ENCODE measurements around the gene MEIS2. TPM values are rescaled to one million over a fixed set of nuclear protein-coding genes. Genes with fewer than 3 reads are reported as not detected.

Gene MEIS2
- total and polyA plus RNA-seq, 8 donors, result 14.1 to 44.5 (median 36.3) TPM

- Histone ChIP-seq H3K27me3 (no peaks in the 10 kb centered on the region), H3K27ac (no peak overlapping the region), H3K4me3 (no peak overlapping the region), H3K36me3 (no peaks in the 10 kb centered on the region), H3K9me3 (no peaks in the 10 kb centered on the region), H3K4me1 (no peaks in the 10 kb centered on the region)
- intact Hi-C loops (cut with DNase I), result no loop called here
- ATAC-seq (no peak), DNase-seq (no peak)
- no peak for TF ChIP-seq CTCF (IDR thresholded peaks at IDR 0.05)
Observed at GRCh38 chr15:37001417-37001816, 98.9 kb downstream of the MEIS2 start.

- no peaks in the 10 kb centered on the region for H3K27me3 ChIP-seq
- TF ChIP-seq CTCF (IDR thresholded peaks at IDR 0.05), result no peak
- ATAC-seq (no peak), DNase-seq (no peak)
- intact Hi-C loops (cut with DNase I), result no loop called here
- no peak overlapping the region for H3K4me3 ChIP-seq
- no peaks in the 10 kb centered on the region for H3K9me3 ChIP-seq
- H3K36me3 ChIP-seq, result no peaks in the 10 kb centered on the region
- no peak overlapping the region for H3K27ac ChIP-seq
- H3K4me1 ChIP-seq, result no peaks in the 10 kb centered on the region
Observed at GRCh38 chr15:36999778-37000177, 100.6 kb downstream of the MEIS2 start.

DNA sequence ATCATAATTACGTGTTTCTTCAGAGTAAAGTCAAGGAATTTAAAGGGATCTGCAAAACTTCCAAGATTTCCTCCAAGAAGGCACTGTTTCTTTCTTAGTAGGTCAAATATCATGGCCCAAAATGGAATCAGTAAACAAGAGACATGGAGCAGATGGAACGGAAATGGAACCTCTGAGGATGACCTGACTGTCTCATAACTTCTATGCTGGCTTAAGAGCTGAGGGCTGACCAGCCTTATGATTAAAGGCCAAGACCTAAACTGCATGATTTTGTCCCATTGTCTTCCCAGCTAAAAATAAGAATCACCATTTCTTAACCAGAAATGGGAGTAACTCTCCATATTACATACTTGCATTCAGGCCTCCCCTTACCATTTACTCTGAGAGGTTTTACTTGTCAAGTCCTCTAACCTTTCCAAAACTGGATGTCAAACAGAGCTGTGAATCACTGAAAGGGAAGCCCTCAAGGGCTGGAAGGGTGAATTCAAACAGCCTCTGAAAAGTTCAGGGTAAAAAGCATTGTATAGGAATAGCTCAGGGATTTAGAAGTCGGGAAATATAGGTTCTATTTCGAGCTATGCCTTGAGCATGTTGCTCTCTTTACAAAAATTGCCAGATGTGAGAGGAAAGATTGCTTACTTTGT, 103.7 kb downstream of the MEIS2 start:
- Histone ChIP-seq H3K36me3 (no peaks in the 10 kb centered on the region), H3K4me1 (no peaks in the 10 kb centered on the region), H3K27me3 (no peaks in the 10 kb centered on the region), H3K9me3 (no peaks in the 10 kb centered on the region), H3K27ac (no peak overlapping the region), H3K4me3 (no peak overlapping the region)
- DNase-seq (no peak), ATAC-seq (no peak)
- intact Hi-C loops (cut with DNase I), result no loop called here
- no peak for TF ChIP-seq CTCF (IDR thresholded peaks at IDR 0.05)

- Histone ChIP-seq H3K27me3 (no peaks in the 10 kb centered on the region), H3K36me3 (no peaks in the 10 kb centered on the region), H3K4me3 (no peak overlapping the region), H3K4me1 (no peaks in the 10 kb centered on the region), H3K27ac (no peak overlapping the region), H3K9me3 (no peaks in the 10 kb centered on the region)
- ATAC-seq (no peak), DNase-seq (no peak)
- no peak for TF ChIP-seq CTCF (IDR thresholded peaks at IDR 0.05)
- intact Hi-C loops (cut with DNase I), result no loop called here
Observed at GRCh38 chr15:36996121-36996520, 104.2 kb downstream of the MEIS2 start.

DNA sequence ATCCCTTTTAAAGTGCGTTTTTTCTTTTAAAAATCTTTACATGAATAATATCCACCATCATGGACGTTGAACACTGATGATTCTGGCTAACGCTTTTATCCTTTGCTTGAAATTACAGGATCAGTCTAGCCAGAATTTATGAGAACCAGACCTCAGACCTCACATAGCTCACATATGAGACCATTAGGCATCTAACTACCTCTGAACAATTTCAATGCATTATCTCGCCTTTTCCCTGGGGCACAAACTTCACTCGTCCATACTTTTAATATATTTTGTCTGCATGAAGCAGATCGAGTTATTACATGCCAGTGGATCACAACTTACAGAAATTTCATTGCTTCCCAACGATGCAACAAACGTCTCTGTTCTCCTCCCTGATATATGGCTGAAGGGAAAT, 105.6 kb downstream of the MEIS2 start:
- Histone ChIP-seq H3K9me3 (no peaks in the 10 kb centered on the region), H3K27ac (no peak overlapping the region), H3K36me3 (no peaks in the 10 kb centered on the region), H3K4me3 (no peak overlapping the region), H3K27me3 (no peaks in the 10 kb centered on the region), H3K4me1 (no peaks in the 10 kb centered on the region)
- no peak for DNase-seq
- TF ChIP-seq CTCF (IDR thresholded peaks at IDR 0.05), result no peak
- intact Hi-C loops (cut with DNase I), result no loop called here
- ATAC-seq, result no peak
